GM18951 (cell line): Measurements from ENCODE around the gene DPEP2NB.
A peak's percentile ranks its signal among the peaks of the same experiment; 100 is the strongest.
"Not testable (repeated sequence)": the region's sequence is repeated elsewhere in the genome, so short reads cannot be mapped to it uniquely, and the experiment has no call there.

Source experiments
- POLR2A ChIP-seq: IDR thresholded peaks from 4 replicates; pipeline ENCODE4 v1.6.1; 2011; ENCODE audit warnings: mild to moderate bottlenecking; ENCODE audit not compliant: insufficient read length, insufficient read depth; ENCODE audit errors: extremely low read depth
- in situ Hi-C: fragments of 300-500 bp; cut with MboI; formaldehyde crosslinking; loops from one replicate; pipeline ENCODE4 v1.12.0; 2022; ENCODE audit warnings: low sequenced_read_pairs, mixed read lengths, inconsistent platforms; ENCODE audit not compliant: unreplicated experiment

The DPEP2NB gene

DNA sequence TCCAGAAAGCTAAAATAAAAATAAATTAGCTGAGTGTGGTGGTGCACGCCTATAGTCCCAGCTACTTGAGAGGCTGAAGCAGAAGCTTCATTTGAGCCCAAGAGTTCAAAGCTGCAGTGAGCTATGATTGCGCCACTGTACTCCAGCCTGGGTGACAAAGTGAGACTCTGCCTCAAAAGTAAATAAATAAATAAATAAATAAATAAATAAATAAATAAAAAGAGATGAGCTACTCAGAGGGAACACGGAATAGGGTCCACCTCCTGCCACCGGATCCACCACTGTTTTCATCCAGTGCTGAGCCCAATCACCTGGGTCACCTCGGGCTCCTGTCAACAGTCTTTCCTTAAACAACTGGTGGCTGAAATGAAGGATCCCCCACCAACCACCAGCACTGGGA, 28.8 kb downstream of the DPEP2NB start:
- TF ChIP-seq POLR2A = no peak
- in situ Hi-C loops = no loop called here

DNA sequence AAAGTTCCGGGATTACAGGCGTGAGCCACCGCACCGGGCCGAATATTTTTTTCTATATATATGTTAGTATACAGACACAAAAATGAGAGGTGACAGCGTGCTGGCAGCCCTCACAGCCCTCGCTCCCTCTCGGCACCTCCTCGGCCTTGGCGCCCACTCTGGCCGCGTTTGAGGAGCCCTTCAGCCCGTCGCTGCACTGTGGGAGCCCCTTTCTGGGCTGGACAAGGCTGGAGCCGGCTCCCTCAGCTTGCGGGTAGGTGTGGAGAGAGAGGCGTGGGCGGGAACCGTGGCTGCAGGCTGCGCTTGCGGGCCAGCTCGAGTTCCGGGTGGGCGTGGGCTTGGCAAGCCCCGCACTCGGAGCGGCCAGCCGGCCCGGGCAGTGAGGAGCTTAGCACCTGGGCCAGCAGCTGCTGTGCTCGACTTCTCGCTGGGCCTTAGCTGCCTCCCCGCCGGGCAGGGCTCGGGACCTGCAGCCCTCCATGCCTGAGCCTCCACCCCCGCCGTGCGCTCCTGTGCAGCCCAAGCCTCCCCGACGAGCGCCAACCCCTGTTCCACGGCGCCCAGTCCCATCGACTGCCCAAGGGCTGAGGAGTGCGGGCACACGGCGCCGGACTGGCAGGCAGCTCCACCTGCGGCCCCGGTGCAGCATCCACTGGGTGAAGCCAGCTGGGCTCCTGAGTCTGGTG, 33.6 kb downstream of the DPEP2NB start:
- in situ Hi-C loops = no loop called here
- TF ChIP-seq POLR2A = no peak

DNA sequence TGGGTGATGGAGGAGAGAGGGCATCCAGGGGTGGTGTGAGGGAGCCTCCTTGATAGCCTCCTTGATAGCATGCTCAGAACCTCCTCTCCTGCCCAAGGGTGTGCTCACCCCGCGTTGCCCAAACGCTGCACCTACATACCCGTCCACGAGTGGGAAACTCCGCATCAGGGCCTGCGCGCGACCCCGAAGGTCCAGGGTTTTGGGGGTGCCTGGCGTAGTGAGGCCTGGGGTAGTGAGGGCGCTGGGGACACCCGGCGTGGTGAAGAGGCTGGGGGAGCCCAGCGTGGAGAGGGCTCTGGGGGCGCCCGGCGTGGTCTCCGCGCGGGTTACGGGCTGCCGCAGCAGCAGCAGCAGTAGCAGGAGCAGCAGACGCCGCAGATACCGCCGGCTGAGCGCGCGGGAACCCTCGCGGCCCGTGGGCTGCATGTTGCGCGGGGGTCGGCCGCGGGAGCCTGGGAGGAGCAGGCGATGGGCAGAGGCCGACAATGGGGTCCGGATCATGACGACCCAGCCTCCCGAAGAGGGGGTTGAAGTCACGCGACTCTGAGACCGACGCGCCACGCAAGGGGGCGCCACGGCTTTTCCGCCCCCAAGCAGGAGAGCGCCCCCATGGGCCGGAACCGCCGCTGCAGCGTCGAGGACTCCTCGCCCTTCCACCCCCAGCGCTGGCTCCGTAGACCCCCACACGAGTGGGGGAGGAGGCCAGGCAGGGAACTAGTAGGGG, 35.6 kb downstream of the DPEP2NB start, which contains the start of gene DPEP3:
Gene DPEP3, minus strand, starts transcription at position 545 of the 724 bp plus-strand sequence. Its CDS starts 119 bp downstream, at position 426.
- in situ Hi-C loops = no loop called here
- TF ChIP-seq POLR2A = no peak

- no peak for TF ChIP-seq POLR2A
- in situ Hi-C loops = no loop called here
These were observed 38.1 kb downstream of the DPEP2NB start for GRCh38 chr16:67977469-67978227.

DNA sequence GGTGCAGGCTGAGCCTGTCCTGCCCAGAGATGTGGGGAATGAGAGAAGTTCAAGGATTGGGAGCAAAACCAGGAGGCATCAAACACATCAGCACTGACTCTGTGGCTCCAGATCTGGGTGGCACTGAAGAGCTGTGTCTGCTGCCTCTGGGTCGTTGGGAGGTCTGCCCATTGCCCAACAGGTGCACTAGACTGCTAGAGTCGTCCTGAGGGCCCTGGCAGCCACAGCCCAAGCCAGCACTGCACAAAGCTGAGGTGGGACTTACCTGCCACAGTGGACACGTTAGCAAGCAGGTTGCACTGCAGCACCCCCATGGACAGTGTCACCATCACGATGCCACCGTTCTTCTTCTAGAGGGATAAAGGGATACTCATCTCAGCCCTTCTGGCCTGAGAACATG, 38.7 kb downstream of the DPEP2NB start:
- in situ Hi-C loops = no loop called here
- TF ChIP-seq POLR2A = no peak

- in situ Hi-C loops = no loop called here
- no peak for TF ChIP-seq POLR2A
These were observed 39.5 kb downstream of the DPEP2NB start for GRCh38 chr16:67976205-67976604.

DNA sequence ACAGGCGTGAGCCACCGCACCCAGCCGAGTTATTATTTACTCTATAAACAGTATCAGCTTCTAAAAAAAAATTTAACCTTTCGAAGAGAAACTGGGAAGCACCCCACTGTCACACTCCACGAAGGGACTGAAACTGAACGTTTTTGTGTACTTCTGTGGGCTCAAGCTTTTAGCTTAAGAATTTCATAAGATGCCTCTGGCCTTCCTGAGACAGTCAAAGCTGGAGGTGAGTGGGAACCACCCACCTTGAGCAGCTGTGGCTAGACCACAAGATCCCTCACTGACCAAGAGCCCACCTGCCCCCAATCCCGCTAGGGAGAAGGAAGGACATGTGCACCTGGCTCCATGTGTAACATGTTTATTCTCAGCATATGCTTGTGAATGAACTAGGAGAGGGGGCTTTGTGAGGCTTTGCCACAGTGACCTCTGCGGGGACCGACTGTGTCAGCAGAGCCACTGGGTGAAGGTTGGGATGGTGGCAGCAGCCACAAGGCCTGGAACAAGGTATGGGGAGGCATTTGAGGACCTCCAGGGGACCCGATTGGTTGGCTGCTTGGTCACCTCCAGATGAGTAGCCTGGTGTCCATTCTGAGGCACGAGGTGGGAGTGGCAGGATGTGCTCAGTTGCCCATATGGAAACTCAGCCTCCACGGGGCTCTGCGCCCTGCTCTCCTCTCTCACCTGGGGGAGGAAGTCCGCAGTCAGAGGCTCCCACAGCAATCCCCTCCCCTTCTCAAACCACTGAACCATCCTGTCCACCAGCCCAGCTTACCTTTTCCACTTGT, 40.2 kb downstream of the DPEP2NB start:
- TF ChIP-seq POLR2A = no peak
- in situ Hi-C loops = no loop called here

DNA sequence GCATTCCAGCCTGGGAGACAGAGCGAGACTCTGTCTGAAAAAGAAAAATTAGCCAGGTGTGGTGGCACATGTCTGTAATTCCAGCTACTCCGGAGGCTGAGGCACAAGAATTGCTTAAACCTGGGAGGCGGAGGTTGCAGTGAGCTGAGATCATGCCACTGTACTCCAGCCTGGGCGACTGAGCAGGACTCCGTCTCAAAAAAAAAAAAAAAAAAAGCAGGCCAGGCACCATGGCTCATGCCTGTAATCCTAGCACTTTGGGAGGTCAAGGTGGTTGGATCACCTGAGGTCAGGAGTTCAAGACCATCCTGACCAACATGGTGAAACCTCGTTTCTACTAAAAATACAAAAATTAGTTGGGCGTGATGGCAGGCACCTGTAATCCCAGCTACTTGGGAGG, 43.4 kb downstream of the DPEP2NB start:
- in situ Hi-C loops = not testable (repeated sequence)

DNA sequence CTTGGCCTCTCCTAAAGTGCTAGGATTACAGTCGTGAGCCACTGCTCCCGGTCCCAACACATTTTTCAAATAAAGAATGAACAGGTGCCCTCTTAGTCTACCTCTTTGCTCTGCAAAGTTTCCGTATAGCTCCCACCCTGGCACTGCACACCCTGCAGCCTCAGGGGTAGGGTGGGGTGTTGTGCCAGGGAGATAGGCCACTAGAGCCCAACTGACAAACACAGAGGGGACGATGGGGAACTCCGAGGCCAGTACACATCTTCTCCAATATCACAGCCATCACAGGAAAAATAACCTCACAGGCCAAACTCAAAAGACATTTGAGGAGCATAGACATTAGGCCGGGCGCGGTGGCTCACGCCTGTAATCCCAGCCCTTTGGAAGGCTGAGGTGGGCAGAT, 44.6 kb downstream of the DPEP2NB start:
- TF ChIP-seq POLR2A = no peak
- in situ Hi-C loops = no loop called here

DNA sequence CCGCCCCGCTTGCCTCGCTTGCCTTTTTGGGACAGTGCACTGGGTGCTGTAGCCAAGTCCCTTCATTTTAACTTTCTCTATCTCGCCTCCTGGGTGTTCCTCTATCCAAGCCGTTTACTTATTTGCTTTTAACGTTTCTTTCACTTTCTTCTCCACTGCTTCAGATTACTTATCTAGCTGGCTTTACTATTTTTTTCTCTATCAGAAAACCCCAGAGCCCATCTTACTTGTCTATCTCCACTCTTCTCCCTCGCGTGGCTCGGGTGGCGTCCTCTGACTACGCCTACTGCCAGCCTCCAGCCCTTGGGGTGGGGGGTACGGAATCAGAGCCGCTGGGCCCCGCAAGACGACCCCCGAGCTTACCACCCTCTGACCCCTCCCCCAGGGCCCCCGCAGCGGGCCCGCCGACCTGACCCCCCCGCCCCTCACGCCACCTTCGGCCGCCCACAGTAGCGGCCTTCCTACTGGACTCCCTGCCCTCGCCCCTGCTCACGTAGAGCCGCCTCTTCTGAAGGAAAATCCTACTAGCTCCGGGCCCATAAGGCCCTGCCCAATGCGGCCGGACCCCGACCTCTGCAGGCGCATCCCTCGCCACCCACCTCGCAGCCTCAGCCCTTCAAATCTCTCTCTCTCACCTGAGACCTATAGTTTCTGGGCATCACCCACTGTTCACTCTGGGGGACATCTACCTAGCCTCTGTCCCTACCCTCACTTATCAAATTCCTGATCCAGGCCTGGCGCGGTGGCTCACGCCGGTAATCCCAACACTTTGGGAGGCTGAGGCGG, 46.3 kb downstream of the DPEP2NB start:
- TF ChIP-seq POLR2A = no peak
- in situ Hi-C loops = no loop called here

GRCh38 chr16:67968400-67969253, 47.1 kb downstream of the DPEP2NB start, which contains the start of gene SLC12A4:
TSS of gene SLC12A4 (minus strand) at chr16:67968637. CDS start at chr16:67968553, 84 bp downstream.
- TF ChIP-seq POLR2A = peak; percentile 74
- in situ Hi-C loops = no loop called here
